ENCODE results near the gene KLHDC3. TPM values are rescaled to one million over a fixed set of nuclear protein-coding genes. Genes with fewer than 3 reads are reported as not detected.
A peak's percentile ranks its signal among the peaks of the same experiment; 100 is the strongest.

The KLHDC3 gene
- total and polyA plus RNA-seq, 2 donors (not counting 3 experiments of a cell fraction or from before 2014, with no cell fraction given), result 84.8 to 120 TPM

GRCh38 chr6:42984001-42984923, 29.8 kb upstream of the KLHDC3 start, which contains the start of gene PPP2R5D:
PPP2R5D (plus strand) TSS chr6:42984570; CDS start chr6:42984678, 108 bp downstream.
- ChIA-PET POLR2A (interaction anchor here (0.5 to 1.3 kb wide), 7 partner anchors 12 to 202 kb away, joined by 3 to 8 read pairs (median 3); partner anchors contain the start of genes KLC4, KLHDC3, MEA1 and MRPL2), CTCF (interaction anchor here (0.8 to 1.4 kb wide), 6 partner anchors 19 to 160 kb away, joined by 3 to 8 read pairs (median 4); partner anchors contain the start of gene RRP36)
- intact Hi-C loops (cut with micrococcal nuclease) (loop anchor here (1.0 to 5.0 kb wide), 4 partner anchors 29 to 187 kb away; partner anchors contain the start of genes CUL7, MEA1 and SRF), dilution Hi-C loops (cut with MboI; ENCODE audit: extremely low pct_ligation_motif_present, low sequenced_read_pairs) (no loop called here)
- H4K20me1 ChIP-seq (replicated peaks; ENCODE audit: control insufficient read depth, extremely low read depth, insufficient read depth, low read length), result peaks cover 3% of the 10 kb centered on the region
- H3K9ac ChIP-seq (replicated peaks; ENCODE audit: extremely low read depth, insufficient read depth, low read length), result peak within 1 kb of the TSS; percentile 71
- TF ChIP-seq POLR2A (IDR thresholded peaks at IDR 0.05; ENCODE audit: low read depth, low read length), result peak; percentile 66
- TF ChIP-seq EZH2 (IDR thresholded peaks at IDR 0.05; ENCODE audit: borderline replicate concordance, low read depth, low read length, severe bottlenecking), result no peak
- TF ChIP-seq POLR2AphosphoS5 (IDR thresholded peaks at IDR 0.05; ENCODE audit: insufficient read depth, low read depth, low read length), result peak; percentile 58
- BruUV-seq (replicated peaks), result no TSS peak
- peak within 1 kb of the TSS; percentile 70 for H3K4me2 ChIP-seq (ENCODE audit: insufficient read depth, low read length)
- peak within 1 kb of the TSS; percentile 57 to 90 (median 83) for H3K4me3 ChIP-seq (replicated peaks in 1 of 3; ENCODE audit: insufficient read depth in 1 of 3, low read depth in 1 of 3, low read length in 3 of 3)
- FAIRE-seq (peak; percentile 100), DNase-seq (ENCODE audit: low read depth, low spot score) (peak; percentile 99)
- H3K27ac ChIP-seq (ENCODE audit: insufficient read depth, low read depth, low read length), result no peak within 1 kb of the TSS
- peak within 1 kb of the TSS; percentile 79 for H2AFZ ChIP-seq (ENCODE audit: low read depth, low read length)
- H3K36me3 ChIP-seq (ENCODE audit: control insufficient read depth in 2 of 2, extremely low read depth in 1 of 2, insufficient read depth in 2 of 2, low read length in 2 of 2), result no peaks in the 10 kb centered on the region
- peaks cover 15% of the 10 kb centered on the region for H3K79me2 ChIP-seq (ENCODE audit: control insufficient read depth, insufficient read depth, low read length)
- H3K4me1 ChIP-seq (ENCODE audit: control insufficient read depth, extremely low read depth, insufficient read depth, low read length), result peaks cover 35% of the 10 kb centered on the region
- no peaks in the 10 kb centered on the region for H3K9me1 ChIP-seq (replicated peaks; ENCODE audit: control insufficient read depth, extremely low read depth, insufficient read depth, low read length)
- no peaks in the 10 kb centered on the region for H3K27me3 ChIP-seq (ENCODE audit: control insufficient read depth in 2 of 2, insufficient read depth in 2 of 2, low read length in 2 of 2)
- no peaks in the 10 kb centered on the region for H3K9me3 ChIP-seq (replicated peaks; ENCODE audit: control insufficient read depth, insufficient read depth, low read length)

GRCh38 chr6:42984924-42985475, 29.0 kb upstream of the KLHDC3 start:
- no peak overlapping the region for H3K27ac ChIP-seq (ENCODE audit: insufficient read depth, low read depth, low read length)
- peaks cover 0 to under 1% of the 10 kb centered on the region in 2 experiments for H3K36me3 ChIP-seq (ENCODE audit: control insufficient read depth in 2 of 2, extremely low read depth in 1 of 2, insufficient read depth in 2 of 2, low read length in 2 of 2)
- no peaks in the 10 kb centered on the region for H3K9me3 ChIP-seq (replicated peaks; ENCODE audit: control insufficient read depth, insufficient read depth, low read length)
- TF ChIP-seq MAX (IDR thresholded peaks at IDR 0.05; ENCODE audit: insufficient read depth, insufficient read length), result no peak
- no peak for TF ChIP-seq FOS (IDR thresholded peaks at IDR 0.05; ENCODE audit: borderline replicate concordance, insufficient read depth, low read length)
- TF ChIP-seq GATA2 (IDR thresholded peaks at IDR 0.05; ENCODE audit: insufficient read depth, insufficient read length, low read depth, low read length), result no peak
- TF ChIP-seq EZH2 (IDR thresholded peaks at IDR 0.05; ENCODE audit: borderline replicate concordance, low read depth, low read length, severe bottlenecking), result no peak
- TF ChIP-seq MYC (IDR thresholded peaks at IDR 0.05; ENCODE audit: low read depth, low read length), result no peak
- no peak for TF ChIP-seq JUN (IDR thresholded peaks at IDR 0.05; ENCODE audit: borderline replicate concordance, insufficient read depth, insufficient read length, low read depth)
- TF ChIP-seq POLR2A (IDR thresholded peaks at IDR 0.05; ENCODE audit: low read depth, low read length), result no peak
- no peak for TF ChIP-seq CTCF (IDR thresholded peaks at IDR 0.05; ENCODE audit: extremely low read depth in 1 of 2, insufficient read depth in 1 of 2, low read depth in 1 of 2, low read length in 2 of 2)
- no peak for TF ChIP-seq POLR2AphosphoS5 (IDR thresholded peaks at IDR 0.05; ENCODE audit: insufficient read depth, low read depth, low read length)
- POLR2A ChIA-PET, result interaction anchor here (1.0 to 1.2 kb wide), 3 partner anchors 11 to 75 kb away, joined by 3 to 8 read pairs (median 3); partner anchors contain the start of genes KLC4 and MRPL2
- peaks cover 15% of the 10 kb centered on the region for H3K79me2 ChIP-seq (ENCODE audit: control insufficient read depth, insufficient read depth, low read length)
- dilution Hi-C loops (cut with MboI; ENCODE audit: extremely low pct_ligation_motif_present, low sequenced_read_pairs), result no loop called here
- no peaks in the 10 kb centered on the region for H3K9me1 ChIP-seq (replicated peaks; ENCODE audit: control insufficient read depth, extremely low read depth, insufficient read depth, low read length)
- no peaks in the 10 kb centered on the region for H3K27me3 ChIP-seq (ENCODE audit: control insufficient read depth in 2 of 2, insufficient read depth in 2 of 2, low read length in 2 of 2)
- H3K9ac ChIP-seq (replicated peaks; ENCODE audit: extremely low read depth, insufficient read depth, low read length), result peak overlapping the region; percentile 71
- H4K20me1 ChIP-seq (replicated peaks; ENCODE audit: control insufficient read depth, extremely low read depth, insufficient read depth, low read length), result peaks cover 3% of the 10 kb centered on the region
- intact Hi-C loops (cut with micrococcal nuclease), result loop anchor here (1.0 to 5.0 kb wide), 4 partner anchors 28 to 186 kb away; partner anchors contain the start of genes CUL7, MEA1 and SRF
- peak overlapping the region; percentile 57 to 90 (median 83) for H3K4me3 ChIP-seq (replicated peaks in 1 of 3; ENCODE audit: insufficient read depth in 1 of 3, low read depth in 1 of 3, low read length in 3 of 3)
- peak; percentile 81 for FAIRE-seq
- CTCF ChIA-PET, result no interaction called here
- peaks cover 28% of the 10 kb centered on the region for H3K4me1 ChIP-seq (ENCODE audit: control insufficient read depth, extremely low read depth, insufficient read depth, low read length)
- TSS peak; percentile 24 for BruUV-seq (replicated peaks)
- DNase-seq (ENCODE audit: low read depth, low spot score), result peak; percentile 20
- H2AFZ ChIP-seq (ENCODE audit: low read depth, low read length), result peak overlapping the region; percentile 39
- peak overlapping the region; percentile 51 for H3K4me2 ChIP-seq (ENCODE audit: insufficient read depth, low read length)
